RPMI7951 (cell line): ENCODE data around the gene LPCAT1. TPM values are rescaled to one million over a fixed set of nuclear protein-coding genes. Genes with fewer than 3 reads are reported as not detected.
"Not testable (repeated sequence)": the region's sequence is repeated elsewhere in the genome, so short reads cannot be mapped to it uniquely, and the experiment has no call there.

Experiments used
- DNase-seq: peaks from one replicate; pipeline ENCODE4 v3.0.0-alpha.2; 2012; ENCODE audit warnings: low read depth
- total RNA-seq: library from RNA; depleted of rRNA; stranded (reverse); fragments of >200 nt; shearing (Covaris generic); gene quantifications from 2 replicates; pipeline ENCODE4 v1.2.3, GENCODE V29; 2014

Gene LPCAT1
- total RNA-seq, 1 experiment from 2014 or later = 12.3 TPM

- no peak for DNase-seq
These were observed 43.5 kb downstream of the LPCAT1 start for GRCh38 chr5:1480217-1480616.

- no peak for DNase-seq
These were observed 44.1 kb downstream of the LPCAT1 start for GRCh38 chr5:1479581-1480188.

GRCh38 chr5:1479066-1479465 is 44.7 kb downstream of the LPCAT1 start:
- no peak for DNase-seq

GRCh38 chr5:1478271-1479035 is 45.3 kb downstream of the LPCAT1 start:
- no peak for DNase-seq

- DNase-seq = no peak
These were observed 46.4 kb downstream of the LPCAT1 start for GRCh38 chr5:1477341-1477740.

GRCh38 chr5:1476967-1477310 is 46.8 kb downstream of the LPCAT1 start:
- DNase-seq = no peak

- no peak for DNase-seq
These were observed 47.4 kb downstream of the LPCAT1 start for GRCh38 chr5:1476181-1476966.

GRCh38 chr5:1475544-1475900 is 48.2 kb downstream of the LPCAT1 start:
- not testable (repeated sequence) for DNase-seq

GRCh38 chr5:1474866-1475543 is 48.8 kb downstream of the LPCAT1 start:
- no peak for DNase-seq

GRCh38 chr5:1474183-1474839 is 49.4 kb downstream of the LPCAT1 start:
- DNase-seq = no peak

GRCh38 chr5:1473746-1474145 is 50.0 kb downstream of the LPCAT1 start:
- no peak for DNase-seq

GRCh38 chr5:1472964-1473628 is 50.7 kb downstream of the LPCAT1 start:
- no peak for DNase-seq

- DNase-seq = no peak
These were observed 51.5 kb downstream of the LPCAT1 start for GRCh38 chr5:1471997-1472963.

- no peak for DNase-seq
These were observed 52.4 kb downstream of the LPCAT1 start for GRCh38 chr5:1471240-1471853.

- no peak for DNase-seq
These were observed 53.0 kb downstream of the LPCAT1 start for GRCh38 chr5:1470762-1471211.

- no peak for DNase-seq
These were observed 54.9 kb downstream of the LPCAT1 start for GRCh38 chr5:1468629-1469527.

GRCh38 chr5:1468247-1468612 is 55.5 kb downstream of the LPCAT1 start:
- DNase-seq = no peak
